Cardiac muscle cell (in vitro differentiated cells and primary cell): ENCODE results near the gene NMUR2. TPM values are rescaled to one million over a fixed set of nuclear protein-coding genes. Genes with fewer than 3 reads are reported as not detected.

ENCODE experiments used
- DNase-seq, 2 donors: peaks; one replicate each; pipeline versions ENCODE4 v3.0.0 to v3.0.0-alpha.2; 2010 to 2017; ENCODE audit warnings: low read depth in 1 of 2, low spot score in 1 of 2
- H3K27ac ChIP-seq: fragments of 200-600 bp; sonication (generic); 2 replicates; pipeline ENCODE4 v1.5.1; 2016
- H3K27me3 ChIP-seq: fragments of 200-600 bp; sonication (generic); 2 replicates; pipeline ENCODE4 v1.6.0; 2016; ENCODE audit warnings: control low read depth
- H3K36me3 ChIP-seq: fragments of 200-600 bp; sonication (generic); 2 replicates; pipeline ENCODE4 v1.5.1; 2016; ENCODE audit warnings: control low read depth
- H3K4me1 ChIP-seq: fragments of 200-600 bp; sonication (generic); 2 replicates; pipeline ENCODE4 v1.8.1; 2017; ENCODE audit warnings: low read depth, mild to moderate bottlenecking, mixed run types
- H3K4me3 ChIP-seq: fragments of 200-600 bp; sonication (generic); 2 replicates; pipeline ENCODE4 v1.5.1; 2016; ENCODE audit warnings: mild to moderate bottlenecking
- H3K9me3 ChIP-seq: fragments of 200-600 bp; sonication (generic); 2 replicates; pipeline ENCODE4 v1.5.1; 2017; ENCODE audit warnings: low read depth, mild to moderate bottlenecking, control low read depth
- CTCF ChIP-seq: IDR thresholded peaks from 2 replicates; pipeline ENCODE4 v1.5.1; 2012; ENCODE audit warnings: low read depth, mild to moderate bottlenecking, low read length
- polyA plus RNA-seq: library from polyadenylated mRNA; unstranded; fragments of >200 nt; fragmentation: Nextera tagmentation; extraction: Ambion mirVana; gene quantifications from 2 replicates; pipeline ENCODE4 v1.2.1, GENCODE V29; 2016
- total RNA-seq: library from RNA; depleted of rRNA; stranded (reverse); fragments of >200 nt; gene quantifications from 2 replicates; pipeline ENCODE4 v1.2.3, GENCODE V29; 2016

Gene NMUR2
- total RNA-seq = not detected in 2 replicates
- polyA plus RNA-seq = not detected in 2 replicates

- Histone ChIP-seq H3K9me3 (no peaks in the 10 kb centered on the region), H3K36me3 (no peaks in the 10 kb centered on the region), H3K4me1 (no peaks in the 10 kb centered on the region), H3K27me3 (peaks cover 8% of the 10 kb centered on the region), H3K27ac (no peak within 1 kb of the TSS), H3K4me3 (no peak within 1 kb of the TSS)
- TF ChIP-seq CTCF = no peak
- DNase-seq = peak in 1 of 2 donors; percentile 64
Measured at GRCh38 chr5:152405145-152405544, at the start of gene NMUR2. Gene NMUR2, minus strand, starts transcription at chr5:152405279. Its CDS starts 166 bp downstream, at chr5:152405113.

DNA sequence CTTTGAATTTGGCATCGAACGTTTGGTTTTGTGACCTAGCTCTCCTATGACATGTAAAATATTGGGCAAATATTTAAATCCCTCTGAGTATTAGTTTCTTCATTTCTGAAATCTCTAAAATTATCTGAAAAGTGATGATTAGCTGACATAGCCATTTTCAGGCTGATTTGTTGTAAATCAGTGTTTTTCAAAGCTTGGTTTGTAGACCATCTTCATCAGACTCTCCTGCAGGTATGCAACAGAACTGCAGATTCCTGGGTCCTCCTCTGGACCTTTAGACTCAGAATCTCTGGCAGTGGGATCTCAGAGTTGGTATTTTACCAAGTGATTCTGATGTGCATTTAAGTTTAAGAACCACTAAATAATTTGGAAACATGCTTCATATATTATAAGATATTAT is 38.9 kb upstream of the NMUR2 start:
- DNase-seq = no peak
- Histone ChIP-seq H3K36me3 (no peaks in the 10 kb centered on the region), H3K27me3 (no peaks in the 10 kb centered on the region), H3K4me3 (no peak overlapping the region), H3K4me1 (no peaks in the 10 kb centered on the region), H3K9me3 (no peaks in the 10 kb centered on the region), H3K27ac (no peak overlapping the region)
- TF ChIP-seq CTCF = no peak

- H3K9me3 ChIP-seq = no peaks in the 10 kb centered on the region
- no peaks in the 10 kb centered on the region for H3K36me3 ChIP-seq
- no peak for DNase-seq
- no peak overlapping the region for H3K4me3 ChIP-seq
- peaks cover 10% of the 10 kb centered on the region for H3K4me1 ChIP-seq
- no peak for TF ChIP-seq CTCF
- H3K27me3 ChIP-seq = no peaks in the 10 kb centered on the region
- no peak overlapping the region for H3K27ac ChIP-seq
Measured at GRCh38 chr5:152439791-152440190, 34.7 kb upstream of the NMUR2 start.

- Histone ChIP-seq H3K9me3 (no peaks in the 10 kb centered on the region), H3K27me3 (no peaks in the 10 kb centered on the region), H3K36me3 (no peaks in the 10 kb centered on the region), H3K4me3 (no peak overlapping the region), H3K4me1 (peaks cover 10% of the 10 kb centered on the region), H3K27ac (no peak overlapping the region)
- no peak for DNase-seq
- TF ChIP-seq CTCF = no peak
Measured at GRCh38 chr5:152437866-152438265, 32.8 kb upstream of the NMUR2 start.

- Histone ChIP-seq H3K27ac (no peak overlapping the region), H3K27me3 (no peaks in the 10 kb centered on the region), H3K4me1 (peaks cover 2% of the 10 kb centered on the region), H3K4me3 (no peak overlapping the region), H3K36me3 (no peaks in the 10 kb centered on the region), H3K9me3 (no peaks in the 10 kb centered on the region)
- DNase-seq = no peak
- TF ChIP-seq CTCF = no peak
Measured at GRCh38 chr5:152427721-152428120, 22.6 kb upstream of the NMUR2 start.

DNA sequence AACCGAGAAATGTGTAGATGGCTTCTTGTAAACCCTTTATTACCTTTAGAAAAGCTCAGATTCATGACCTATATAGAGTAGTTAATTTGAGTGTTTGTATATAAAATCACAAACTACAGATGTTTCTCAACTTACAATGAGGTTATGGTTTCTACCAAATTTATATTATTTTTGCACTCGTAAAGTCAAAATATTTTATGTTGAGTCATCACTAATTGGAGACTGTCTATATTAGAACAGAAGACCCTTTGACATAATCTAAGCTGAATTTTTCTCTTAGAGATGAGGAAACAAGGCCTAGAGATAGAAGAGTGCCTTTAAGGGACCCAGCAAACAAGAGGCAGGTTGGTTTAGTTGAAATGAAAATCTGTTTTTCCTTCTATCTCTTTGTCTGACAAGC is 20.0 kb upstream of the NMUR2 start:
- no peaks in the 10 kb centered on the region for H3K9me3 ChIP-seq
- TF ChIP-seq CTCF = no peak
- H3K36me3 ChIP-seq = no peaks in the 10 kb centered on the region
- no peak for DNase-seq
- no peak overlapping the region for H3K4me3 ChIP-seq
- H3K4me1 ChIP-seq = peaks cover 18% of the 10 kb centered on the region
- H3K27me3 ChIP-seq = no peaks in the 10 kb centered on the region
- no peak overlapping the region for H3K27ac ChIP-seq
